DOHH2 (cell line): ENCODE measurements around the gene HSD17B7.

ENCODE experiments used
- CTCF ChIP-seq: fragments of 200-600 bp; sonication (generic); IDR thresholded peaks from one replicate; pipeline ENCODE4 v1.5.1; 2014; ENCODE audit warnings: antibody characterized with exemption, mild to moderate bottlenecking, low read depth, low read length; ENCODE audit not compliant: poor library complexity, severe bottlenecking
- EZH2phosphoT487 ChIP-seq: fragments of 200-600 bp; sonication (generic); IDR thresholded peaks from 2 replicates; pipeline ENCODE4 v1.6.1; 2017; ENCODE audit warnings: borderline replicate concordance, mild to moderate bottlenecking, antibody characterized with exemption, low read length, moderate library complexity, mixed read lengths

- TF ChIP-seq CTCF (no peak), EZH2phosphoT487 (no peak)
Measured at GRCh38 chr1:162844153-162844552, 53.7 kb downstream of the HSD17B7 start.
